Ishikawa (cell line): Measurements from ENCODE around the gene COA7.

Source experiments
- CEBPB ChIP-seq: IDR thresholded peaks from 2 replicates; pipeline ENCODE4 v1.6.1; 2012
- CREB1 ChIP-seq: IDR thresholded peaks from 2 replicates; pipeline ENCODE4 v1.6.1; 2012; ENCODE audit warnings: low read depth
- EGR1 ChIP-seq: IDR thresholded peaks from 2 replicates; pipeline ENCODE4 v1.6.1; 2012
- EP300 ChIP-seq: IDR thresholded peaks from 2 replicates; pipeline ENCODE4 v1.6.1; 2012; ENCODE audit warnings: borderline replicate concordance
- FOXM1 ChIP-seq: IDR thresholded peaks from 2 replicates; pipeline ENCODE4 v1.6.1; 2012; ENCODE audit warnings: low read depth, borderline replicate concordance
- MAX ChIP-seq: IDR thresholded peaks from 2 replicates; pipeline ENCODE4 v1.6.1; 2012
- RAD21 ChIP-seq: IDR thresholded peaks from 2 replicates; pipeline ENCODE4 v1.6.1; 2012; ENCODE audit warnings: low read depth
- REST ChIP-seq: IDR thresholded peaks from 2 replicates; pipeline ENCODE4 v1.6.1; 2012; ENCODE audit warnings: low read depth, mild to moderate bottlenecking
- TAF1 ChIP-seq: IDR thresholded peaks from 2 replicates; pipeline ENCODE4 v1.6.1; 2012; ENCODE audit warnings: low read depth, mild to moderate bottlenecking
- TCF12 ChIP-seq: IDR thresholded peaks from 2 replicates; pipeline ENCODE4 v1.6.1; 2012; ENCODE audit warnings: low read depth
- TEAD4 ChIP-seq: IDR thresholded peaks from 2 replicates; pipeline ENCODE4 v1.6.1; 2012
- USF1 ChIP-seq: IDR thresholded peaks from 2 replicates; pipeline ENCODE4 v1.6.1; 2012
- ZBTB7A ChIP-seq: IDR thresholded peaks from 2 replicates; pipeline ENCODE4 v1.6.1; 2012; ENCODE audit warnings: low read depth

GRCh38 chr1:52706941-52707926 is 9.1 kb upstream of the COA7 start:
- TF ChIP-seq RAD21 (no peak), FOXM1 (no peak), EP300 (no peak), CEBPB (no peak), ZBTB7A (no peak), REST (no peak), USF1 (no peak), MAX (no peak), CREB1 (no peak), TEAD4 (no peak), EGR1 (no peak), TCF12 (no peak), TAF1 (no peak)
